Activated CD4-positive, alpha-beta T cell treated with anti-CD3 and anti-CD28 coated beads, Interleukin-2, Interleukin-4, amounts not matched to agents 100 ng/mL and 50 ng/mL, durations not matched to agents 16 hours and 8 hours (primary cell): ENCODE results near the gene CMTM7.

Experiments used
- DNase-seq: peaks from one replicate; pipeline ENCODE4 v3.0.0-alpha.2; 2020; ENCODE audit warnings: low spot score

The CMTM7 gene

DNA sequence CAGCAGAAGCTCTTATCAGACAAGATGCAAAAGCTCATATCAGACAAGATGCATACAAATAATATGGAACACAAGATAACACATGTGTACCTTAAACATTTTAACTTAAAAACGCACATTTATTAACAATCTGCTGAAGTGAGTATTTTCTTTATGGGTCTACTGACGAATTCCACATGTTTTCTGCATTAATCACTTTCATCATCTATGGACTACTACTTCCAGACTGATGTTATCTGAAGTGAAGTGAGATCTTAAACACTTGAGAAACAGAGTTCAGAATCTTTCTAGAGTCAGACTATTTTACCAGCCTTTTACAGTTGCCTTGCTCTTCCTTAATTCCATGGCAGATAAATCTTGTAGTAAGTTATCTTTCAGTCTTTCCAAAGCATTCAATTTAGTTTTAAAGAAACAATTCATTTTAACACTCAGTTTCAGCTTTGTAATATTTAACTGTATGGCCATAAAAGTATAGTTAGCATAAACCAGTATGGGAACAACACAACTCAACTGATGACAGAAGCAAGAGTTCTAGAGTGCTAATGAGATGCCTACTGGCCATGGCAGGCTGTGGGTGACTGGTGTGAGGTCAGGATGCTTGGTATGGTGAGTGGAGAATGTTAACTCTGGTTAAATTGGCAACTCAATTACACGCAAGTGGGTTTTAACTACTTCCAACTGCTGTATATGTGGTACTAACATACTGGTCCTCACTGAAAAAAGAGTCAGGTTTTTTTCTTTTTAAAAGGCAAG, 101.2 kb downstream of the CMTM7 start:
- DNase-seq: no peak

GRCh38 chr3:32493437-32494414, 102.1 kb downstream of the CMTM7 start:
- DNase-seq: no peak

DNA sequence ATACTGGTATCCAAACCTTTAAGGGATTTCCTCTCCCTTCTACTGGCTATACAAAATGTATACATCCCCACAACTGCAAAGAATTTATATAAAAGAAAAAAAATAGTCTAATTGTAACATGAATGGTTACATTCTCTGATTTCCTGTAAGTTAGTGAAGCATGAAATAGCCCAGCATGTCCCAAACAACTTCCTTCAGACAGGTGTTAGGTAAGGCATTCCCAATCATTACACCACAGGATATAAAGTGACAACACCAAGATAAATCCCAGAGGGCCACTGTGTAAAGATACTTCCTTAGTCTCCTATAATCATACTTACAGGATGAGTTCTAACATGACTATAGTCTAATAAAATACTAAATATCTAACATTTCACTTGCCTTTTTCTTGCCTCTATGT, 103.4 kb downstream of the CMTM7 start:
- no peak for DNase-seq

DNA sequence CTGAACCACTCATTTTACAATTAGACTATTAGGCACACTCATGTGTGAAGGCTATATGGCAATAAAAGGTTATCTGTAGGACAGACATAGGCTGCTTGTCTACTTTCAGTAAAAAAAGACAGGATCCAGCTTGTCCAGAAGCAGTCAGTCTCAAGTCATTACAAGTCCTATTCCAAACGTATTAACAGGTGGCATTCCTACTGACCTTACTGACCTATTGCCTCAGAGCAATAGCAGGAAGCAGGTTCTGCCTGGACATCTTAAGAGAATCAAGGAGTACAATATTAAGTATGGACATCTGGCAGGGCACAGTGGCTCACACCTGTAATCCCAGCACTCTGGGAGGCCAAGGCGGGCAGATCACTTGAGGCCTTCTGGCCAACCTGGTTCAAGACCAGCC, 104.0 kb downstream of the CMTM7 start:
- no peak for DNase-seq

- DNase-seq: no peak
Measured at GRCh38 chr3:32498252-32498651, 106.6 kb downstream of the CMTM7 start.

DNA sequence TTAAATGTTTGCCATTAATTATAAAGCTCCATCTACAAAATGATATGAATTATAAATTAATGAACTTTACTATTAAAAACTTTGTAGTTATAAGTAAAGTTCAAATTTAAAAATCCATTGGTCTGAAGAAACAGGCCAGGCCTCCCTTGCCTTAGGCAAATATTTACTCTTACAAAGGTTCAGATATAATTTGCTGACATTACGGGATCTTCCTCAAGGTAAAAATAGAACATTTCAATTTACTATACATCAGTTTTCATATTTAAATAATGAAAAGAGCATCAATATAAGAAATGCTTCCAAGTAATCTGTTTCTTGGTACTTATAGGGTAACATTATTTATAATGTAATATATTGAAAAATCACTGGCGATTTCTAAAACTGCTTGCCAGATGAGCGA, 107.3 kb downstream of the CMTM7 start:
- DNase-seq: no peak

DNA sequence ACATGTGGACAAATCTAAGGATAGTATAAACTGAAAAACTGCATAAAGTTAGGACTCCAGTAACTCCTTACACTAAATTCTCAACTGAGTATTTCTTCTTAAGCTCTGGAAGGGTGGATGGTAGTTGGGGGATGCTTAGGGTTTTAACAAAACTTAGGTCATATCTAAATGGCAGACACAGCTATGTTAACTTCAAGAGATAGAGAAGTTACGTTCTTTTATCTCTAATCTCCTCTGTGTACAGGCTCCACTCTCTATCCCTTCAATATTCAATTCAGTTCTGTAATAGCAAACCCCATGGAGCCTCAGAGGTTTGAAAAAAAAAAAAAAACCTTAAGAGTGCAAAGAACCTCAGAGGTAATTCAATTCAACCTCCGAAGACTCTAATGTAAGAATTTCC, 107.9 kb downstream of the CMTM7 start:
- no peak for DNase-seq

DNA sequence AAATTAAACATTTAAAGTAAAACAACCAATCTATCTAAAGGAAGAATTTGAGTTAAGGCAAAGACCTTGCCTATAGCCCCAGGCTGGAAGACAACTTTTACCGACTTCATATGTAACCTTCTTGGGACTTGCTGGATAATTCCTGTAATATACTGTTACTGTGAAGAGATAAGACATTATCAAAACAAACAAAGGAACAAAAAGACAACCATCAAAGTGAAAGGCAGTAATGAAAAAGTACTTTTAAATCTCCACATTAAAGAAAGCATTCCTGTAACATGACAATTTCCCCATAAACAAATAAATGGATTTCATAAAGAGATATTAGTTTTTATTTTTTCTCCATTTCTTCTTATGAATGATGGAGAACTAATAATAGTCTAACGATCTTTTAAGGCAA, 108.6 kb downstream of the CMTM7 start:
- no peak for DNase-seq

DNA sequence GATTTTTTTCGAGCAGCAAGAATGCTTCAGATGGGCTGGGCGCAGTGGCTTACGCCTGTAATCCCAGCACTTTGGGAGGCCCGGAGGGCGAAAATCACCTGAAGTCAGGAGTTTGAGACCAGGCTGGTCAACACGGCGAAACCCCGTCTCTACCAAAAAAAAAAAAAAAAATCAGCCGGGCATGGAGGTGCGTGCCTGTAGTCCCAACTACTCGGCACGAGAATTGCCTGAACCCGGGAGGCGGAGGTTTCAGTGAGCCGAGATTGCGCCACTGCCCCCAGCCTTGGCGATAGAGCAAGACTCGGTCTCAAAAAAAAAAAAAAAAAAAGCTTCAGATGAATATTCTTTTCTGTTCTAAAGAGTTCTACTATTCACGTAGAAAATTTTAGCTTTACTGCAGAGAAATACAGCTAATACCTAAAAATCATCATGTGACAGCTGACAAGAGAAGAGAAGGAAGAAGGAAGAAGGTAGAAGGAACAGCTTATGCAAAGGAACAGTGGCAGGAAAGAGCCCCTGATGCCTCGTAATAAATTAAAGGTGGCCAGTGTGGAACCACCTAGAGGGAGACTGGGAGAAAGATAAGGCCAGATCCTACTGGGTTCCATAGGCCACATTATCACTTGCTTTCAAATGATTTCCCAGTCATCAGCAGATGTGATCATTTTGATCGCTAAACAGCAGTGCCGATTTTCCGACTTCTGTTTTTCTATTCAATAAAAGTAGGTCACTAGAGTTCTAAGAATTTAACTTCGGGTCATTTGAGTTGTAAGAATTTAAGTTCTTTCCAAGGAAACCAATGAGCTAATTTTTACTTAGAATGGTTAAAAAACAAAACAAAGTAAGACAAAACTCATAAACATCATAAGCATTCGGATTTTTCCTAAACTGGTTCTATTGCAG, 109.5 kb downstream of the CMTM7 start:
- no peak for DNase-seq

- DNase-seq: no peak
Measured at GRCh38 chr3:32501783-32502117, 110.1 kb downstream of the CMTM7 start.

- DNase-seq: peak; percentile 67
Measured at GRCh38 chr3:32502118-32502945, 110.7 kb downstream of the CMTM7 start, which contains the start of gene CMTM6. Gene CMTM6 (minus strand): TSS chr3:32502852. CDS start chr3:32502745, 107 bp downstream.

GRCh38 chr3:32502946-32503286, 111.3 kb downstream of the CMTM7 start:
- no peak for DNase-seq
